Measurements from ENCODE around the gene FRMD7. TPM values are rescaled to one million over a fixed set of nuclear protein-coding genes. Genes with fewer than 3 reads are reported as not detected.
"Not testable (repeated sequence)": the region's sequence is repeated elsewhere in the genome, so short reads cannot be mapped to it uniquely, and the experiment has no call there.

FRMD7 gene
- total and polyA plus RNA-seq, 2 experiments from 2014 or later = not detected

DNA sequence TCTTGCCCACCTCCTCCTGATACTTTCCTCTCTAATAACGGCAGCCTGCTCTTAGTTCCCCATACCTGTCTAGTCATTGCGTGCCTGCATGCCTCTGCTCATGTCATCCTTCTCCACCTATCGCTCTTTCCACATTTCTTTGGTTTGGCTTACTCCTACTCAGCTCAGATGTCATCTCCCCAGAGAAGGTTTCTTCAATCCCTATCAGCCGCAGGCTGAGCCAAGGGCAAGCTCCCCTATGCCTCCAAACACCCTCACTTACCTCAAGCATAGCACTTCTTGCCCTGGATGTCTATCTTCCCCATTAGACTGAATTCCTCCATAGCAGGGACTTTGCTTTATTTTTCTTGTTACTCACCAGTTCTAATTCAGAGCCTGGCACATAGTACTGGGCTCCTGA, 26.6 kb downstream of the FRMD7 start:
- no peaks in the 10 kb centered on the region for H4K20me1 ChIP-seq (replicated peaks; ENCODE audit: insufficient read depth)
- no peaks in the 10 kb centered on the region for H3K36me3 ChIP-seq (ENCODE audit: insufficient read depth)
- ATAC-seq (no peak), DNase-seq (ENCODE audit: low spot score) (no peak)
- H3K27me3 Mint-ChIP-seq (ENCODE audit: insufficient read depth, low read depth, poor library complexity) = no peaks in the 10 kb centered on the region
- no peaks in the 10 kb centered on the region for H3F3A ChIP-seq (replicated peaks; ENCODE audit: low read depth)
- H3K79me2 ChIP-seq (replicated peaks; ENCODE audit: insufficient read depth) = no peaks in the 10 kb centered on the region
- H3K27ac Mint-ChIP-seq = no peak overlapping the region
- TF ChIP-seq EZH2phosphoT487 (IDR thresholded peaks at IDR 0.05; ENCODE audit: unreplicated experiment) (no peak), EZH2 (IDR thresholded peaks at IDR 0.05; ENCODE audit: low read depth, unreplicated experiment) (no peak), NANOG (IDR thresholded peaks at IDR 0.05; ENCODE audit: borderline replicate concordance) (no peak), POLR2AphosphoS5 (IDR thresholded peaks at IDR 0.05; ENCODE audit: low read depth) (no peak), JUNB (IDR thresholded peaks at IDR 0.05; ENCODE audit: unreplicated experiment) (no peak)
- TF ChIP-seq, protein P1, sequence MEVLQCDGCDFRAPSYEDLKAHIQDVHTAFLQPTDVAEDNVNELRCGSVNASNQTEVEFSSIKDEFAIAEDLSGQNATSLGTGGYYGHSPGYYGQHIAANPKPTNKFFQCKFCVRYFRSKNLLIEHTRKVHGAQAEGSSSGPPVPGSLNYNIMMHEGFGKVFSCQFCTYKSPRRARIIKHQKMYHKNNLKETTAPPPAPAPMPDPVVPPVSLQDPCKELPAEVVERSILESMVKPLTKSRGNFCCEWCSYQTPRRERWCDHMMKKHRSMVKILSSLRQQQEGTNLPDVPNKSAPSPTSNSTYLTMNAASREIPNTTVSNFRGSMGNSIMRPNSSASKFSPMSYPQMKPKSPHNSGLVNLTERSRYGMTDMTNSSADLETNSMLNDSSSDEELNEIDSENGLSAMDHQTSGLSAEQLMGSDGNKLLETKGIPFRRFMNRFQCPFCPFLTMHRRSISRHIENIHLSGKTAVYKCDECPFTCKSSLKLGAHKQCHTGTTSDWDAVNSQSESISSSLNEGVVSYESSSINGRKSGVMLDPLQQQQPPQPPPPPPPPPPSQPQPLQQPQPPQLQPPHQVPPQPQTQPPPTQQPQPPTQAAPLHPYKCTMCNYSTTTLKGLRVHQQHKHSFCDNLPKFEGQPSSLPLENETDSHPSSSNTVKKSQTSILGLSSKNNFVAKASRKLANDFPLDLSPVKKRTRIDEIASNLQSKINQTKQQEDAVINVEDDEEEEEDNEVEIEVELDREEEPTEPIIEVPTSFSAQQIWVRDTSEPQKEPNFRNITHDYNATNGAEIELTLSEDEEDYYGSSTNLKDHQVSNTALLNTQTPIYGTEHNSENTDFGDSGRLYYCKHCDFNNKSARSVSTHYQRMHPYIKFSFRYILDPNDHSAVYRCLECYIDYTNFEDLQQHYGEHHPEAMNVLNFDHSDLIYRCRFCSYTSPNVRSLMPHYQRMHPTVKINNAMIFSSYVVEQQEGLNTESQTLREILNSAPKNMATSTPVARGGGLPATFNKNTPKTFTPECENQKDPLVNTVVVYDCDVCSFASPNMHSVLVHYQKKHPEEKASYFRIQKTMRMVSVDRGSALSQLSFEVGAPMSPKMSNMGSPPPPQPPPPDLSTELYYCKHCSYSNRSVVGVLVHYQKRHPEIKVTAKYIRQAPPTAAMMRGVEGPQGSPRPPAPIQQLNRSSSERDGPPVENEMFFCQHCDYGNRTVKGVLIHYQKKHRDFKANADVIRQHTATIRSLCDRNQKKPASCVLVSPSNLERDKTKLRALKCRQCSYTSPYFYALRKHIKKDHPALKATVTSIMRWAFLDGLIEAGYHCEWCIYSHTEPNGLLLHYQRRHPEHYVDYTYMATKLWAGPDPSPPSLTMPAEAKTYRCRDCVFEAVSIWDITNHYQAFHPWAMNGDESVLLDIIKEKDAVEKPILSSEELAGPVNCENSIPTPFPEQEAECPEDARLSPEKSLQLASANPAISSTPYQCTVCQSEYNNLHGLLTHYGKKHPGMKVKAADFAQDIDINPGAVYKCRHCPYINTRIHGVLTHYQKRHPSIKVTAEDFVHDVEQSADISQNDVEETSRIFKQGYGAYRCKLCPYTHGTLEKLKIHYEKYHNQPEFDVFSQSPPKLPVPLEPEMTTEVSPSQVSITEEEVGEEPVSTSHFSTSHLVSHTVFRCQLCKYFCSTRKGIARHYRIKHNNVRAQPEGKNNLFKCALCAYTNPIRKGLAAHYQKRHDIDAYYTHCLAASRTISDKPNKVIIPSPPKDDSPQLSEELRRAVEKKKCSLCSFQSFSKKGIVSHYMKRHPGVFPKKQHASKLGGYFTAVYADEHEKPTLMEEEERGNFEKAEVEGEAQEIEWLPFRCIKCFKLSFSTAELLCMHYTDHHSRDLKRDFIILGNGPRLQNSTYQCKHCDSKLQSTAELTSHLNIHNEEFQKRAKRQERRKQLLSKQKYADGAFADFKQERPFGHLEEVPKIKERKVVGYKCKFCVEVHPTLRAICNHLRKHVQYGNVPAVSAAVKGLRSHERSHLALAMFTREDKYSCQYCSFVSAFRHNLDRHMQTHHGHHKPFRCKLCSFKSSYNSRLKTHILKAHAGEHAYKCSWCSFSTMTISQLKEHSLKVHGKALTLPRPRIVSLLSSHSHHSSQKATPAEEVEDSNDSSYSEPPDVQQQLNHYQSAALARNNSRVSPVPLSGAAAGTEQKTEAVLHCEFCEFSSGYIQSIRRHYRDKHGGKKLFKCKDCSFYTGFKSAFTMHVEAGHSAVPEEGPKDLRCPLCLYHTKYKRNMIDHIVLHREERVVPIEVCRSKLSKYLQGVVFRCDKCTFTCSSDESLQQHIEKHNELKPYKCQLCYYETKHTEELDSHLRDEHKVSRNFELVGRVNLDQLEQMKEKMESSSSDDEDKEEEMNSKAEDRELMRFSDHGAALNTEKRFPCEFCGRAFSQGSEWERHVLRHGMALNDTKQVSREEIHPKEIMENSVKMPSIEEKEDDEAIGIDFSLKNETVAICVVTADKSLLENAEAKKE (CRISPR knock-in tag; IDR thresholded peaks at IDR 0.05) = no peak
- TF ChIP-seq, protein P2, sequence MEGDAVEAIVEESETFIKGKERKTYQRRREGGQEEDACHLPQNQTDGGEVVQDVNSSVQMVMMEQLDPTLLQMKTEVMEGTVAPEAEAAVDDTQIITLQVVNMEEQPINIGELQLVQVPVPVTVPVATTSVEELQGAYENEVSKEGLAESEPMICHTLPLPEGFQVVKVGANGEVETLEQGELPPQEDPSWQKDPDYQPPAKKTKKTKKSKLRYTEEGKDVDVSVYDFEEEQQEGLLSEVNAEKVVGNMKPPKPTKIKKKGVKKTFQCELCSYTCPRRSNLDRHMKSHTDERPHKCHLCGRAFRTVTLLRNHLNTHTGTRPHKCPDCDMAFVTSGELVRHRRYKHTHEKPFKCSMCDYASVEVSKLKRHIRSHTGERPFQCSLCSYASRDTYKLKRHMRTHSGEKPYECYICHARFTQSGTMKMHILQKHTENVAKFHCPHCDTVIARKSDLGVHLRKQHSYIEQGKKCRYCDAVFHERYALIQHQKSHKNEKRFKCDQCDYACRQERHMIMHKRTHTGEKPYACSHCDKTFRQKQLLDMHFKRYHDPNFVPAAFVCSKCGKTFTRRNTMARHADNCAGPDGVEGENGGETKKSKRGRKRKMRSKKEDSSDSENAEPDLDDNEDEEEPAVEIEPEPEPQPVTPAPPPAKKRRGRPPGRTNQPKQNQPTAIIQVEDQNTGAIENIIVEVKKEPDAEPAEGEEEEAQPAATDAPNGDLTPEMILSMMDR (conservative IDR thresholded peaks at IDR 0.05; ENCODE audit: low read depth in 2 of 2) = no peak
- H3K27ac ChIP-seq (ENCODE audit: low read depth) = no peak overlapping the region
- no peak overlapping the region for H3K4me3 ChIP-seq
- H3K4me1 Mint-ChIP-seq = no peaks in the 10 kb centered on the region
- H3K27me3 ChIP-seq (ENCODE audit: insufficient read depth) = no peaks in the 10 kb centered on the region
- H3K9me2 ChIP-seq (ENCODE audit: insufficient read depth) = no peaks in the 10 kb centered on the region
- no peaks in the 10 kb centered on the region for H3K9me3 Mint-ChIP-seq
- no peaks in the 10 kb centered on the region for H3K36me3 Mint-ChIP-seq (ENCODE audit: low read depth)
- no peak overlapping the region for H3K4me2 ChIP-seq
- H2AFZ ChIP-seq = no peak overlapping the region
- H3K4me1 ChIP-seq (ENCODE audit: insufficient read depth) = no peaks in the 10 kb centered on the region
- no peak overlapping the region for H3K4me3 Mint-ChIP-seq

DNA sequence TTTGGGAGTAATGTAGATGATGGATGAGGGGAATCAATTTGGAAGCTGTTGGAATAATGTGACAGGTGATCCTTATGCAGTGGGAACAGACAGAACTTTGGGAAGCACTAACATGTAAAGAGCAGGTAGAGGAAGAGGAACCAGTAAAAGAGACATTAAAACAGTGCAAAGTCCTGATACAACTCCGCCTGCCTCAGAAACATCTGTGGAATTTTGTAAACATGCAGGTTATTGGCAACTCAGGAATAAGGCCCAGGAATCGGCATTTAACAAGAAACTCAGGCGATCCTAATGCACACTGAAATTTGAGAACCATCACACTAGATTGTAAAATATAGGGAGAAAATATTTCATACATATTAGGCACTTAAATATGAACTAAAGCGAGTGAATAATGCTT, 29.1 kb downstream of the FRMD7 start:
- H3K36me3 ChIP-seq (ENCODE audit: insufficient read depth); H3K9me3 Mint-ChIP-seq; H3K27me3 Mint-ChIP-seq (ENCODE audit: insufficient read depth, low read depth, poor library complexity); H3K79me2 ChIP-seq (replicated peaks; ENCODE audit: insufficient read depth); H3K27ac Mint-ChIP-seq; H3K4me1 Mint-ChIP-seq; H3K9me2 ChIP-seq (ENCODE audit: insufficient read depth); H3K27ac ChIP-seq (ENCODE audit: low read depth); H3K36me3 Mint-ChIP-seq (ENCODE audit: low read depth); H3F3A ChIP-seq (replicated peaks; ENCODE audit: low read depth); H4K20me1 ChIP-seq (replicated peaks; ENCODE audit: insufficient read depth); H3K4me3 Mint-ChIP-seq; DNase-seq (ENCODE audit: low spot score); H3K4me2 ChIP-seq; H3K4me1 ChIP-seq (ENCODE audit: insufficient read depth); ATAC-seq; H3K4me3 ChIP-seq; H2AFZ ChIP-seq; H3K27me3 ChIP-seq (ENCODE audit: insufficient read depth): not testable (repeated sequence)

All from GM23338 (cell line).